LNCaP clone FGC (cell line): ENCODE data around the gene SLC39A6.
"Not testable (repeated sequence)": the region's sequence is repeated elsewhere in the genome, so short reads cannot be mapped to it uniquely, and the experiment has no call there.

Experiments
- DNase-seq: peaks from one replicate; pipeline ENCODE4 v3.0.0-alpha.2; 2011; ENCODE audit warnings: low read depth
- H3K4me3 ChIP-seq: 2 replicates; pipeline ENCODE4 v1.5.1; 2011; ENCODE audit warnings: mild to moderate bottlenecking, low read depth, low read length, control low read depth
- CTCF ChIP-seq: IDR thresholded peaks from 2 replicates; pipeline ENCODE4 v1.5.1; 2012; ENCODE audit warnings: mild to moderate bottlenecking; ENCODE audit not compliant: control insufficient read depth, insufficient read depth; ENCODE audit errors: extremely low read depth

SLC39A6 gene

DNA sequence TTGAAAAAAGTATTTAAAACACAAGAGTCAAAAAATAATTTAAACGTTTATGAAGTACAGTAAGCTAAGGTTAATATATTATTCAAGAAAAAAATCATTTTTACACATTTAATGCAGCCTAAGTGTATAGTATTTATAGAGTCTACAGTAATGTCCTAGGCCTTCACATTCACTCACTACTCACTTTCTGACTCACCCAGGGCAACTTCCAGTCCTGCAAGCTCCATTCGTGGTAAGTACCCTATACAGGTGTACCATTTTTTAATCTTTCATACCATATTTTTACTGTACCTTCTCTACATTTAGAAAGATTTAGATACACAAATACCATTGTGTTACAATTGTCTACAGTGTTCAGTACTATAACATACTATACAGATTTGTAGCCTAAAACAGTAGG lies 40.9 kb downstream of the SLC39A6 start:
- no peak for TF ChIP-seq CTCF
- H3K4me3 ChIP-seq: no peak overlapping the region
- no peak for DNase-seq

- no peak overlapping the region for H3K4me3 ChIP-seq
- no peak for TF ChIP-seq CTCF
- no peak for DNase-seq
Observed at GRCh38 chr18:36086186-36086585, 43.0 kb downstream of the SLC39A6 start.

DNA sequence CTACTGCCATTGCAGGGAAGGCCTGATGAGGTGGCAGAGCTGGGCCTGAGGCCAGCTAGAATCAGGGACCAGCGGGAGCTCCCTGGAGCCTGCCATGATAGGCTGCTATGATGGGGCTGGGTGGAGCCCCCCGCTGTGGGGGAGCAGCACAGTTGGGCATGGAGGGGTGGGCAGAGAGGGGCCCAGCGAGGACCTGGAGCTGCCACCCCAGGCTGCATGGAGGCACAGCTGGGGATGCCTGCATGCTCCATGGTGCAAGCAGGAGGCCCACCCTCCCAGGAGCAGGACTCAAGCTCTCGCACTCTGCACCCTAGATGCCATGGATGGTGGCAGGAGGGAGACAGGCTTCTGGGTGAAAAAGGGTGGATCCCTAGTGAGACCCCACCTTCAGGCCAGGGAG lies 43.9 kb downstream of the SLC39A6 start:
- TF ChIP-seq CTCF: no peak
- H3K4me3 ChIP-seq: no peak overlapping the region
- DNase-seq: no peak

DNA sequence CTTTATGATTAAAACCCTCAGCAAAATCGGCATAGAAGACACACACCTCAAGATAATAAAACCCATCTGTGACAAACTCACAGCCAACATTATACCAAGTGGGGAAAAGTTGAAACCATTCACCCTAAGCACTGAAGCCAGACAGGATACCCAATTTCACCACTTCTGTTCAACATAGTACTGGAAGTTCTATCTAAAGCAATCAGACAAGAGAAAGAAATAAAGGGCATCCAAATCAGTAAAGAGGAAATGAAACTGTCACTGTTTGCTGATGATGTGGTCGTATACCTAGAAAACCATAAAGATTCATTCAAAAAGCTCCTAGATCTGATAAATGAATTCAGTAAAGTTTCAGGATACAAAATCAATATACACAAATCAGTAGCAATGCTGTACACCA lies 45.4 kb downstream of the SLC39A6 start:
- DNase-seq: no peak
- TF ChIP-seq CTCF: no peak

DNA sequence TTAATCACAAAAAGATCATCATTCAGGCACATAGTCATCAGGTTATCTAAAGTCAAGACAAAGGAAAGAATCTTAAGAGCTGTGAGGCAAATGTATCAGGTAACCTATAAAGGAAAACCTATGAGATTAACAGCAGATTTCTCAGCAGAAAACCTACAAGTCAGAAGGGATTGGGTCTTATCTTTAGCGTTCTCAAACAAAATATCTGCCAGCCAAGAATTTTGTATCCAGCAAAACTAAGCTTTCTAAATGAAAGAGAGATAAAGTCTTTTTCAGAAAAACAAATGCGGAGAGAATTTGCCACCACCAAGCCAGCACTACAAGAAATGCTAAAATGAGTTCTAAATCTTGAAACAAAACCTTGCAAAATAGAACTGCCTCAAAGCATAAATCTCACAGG lies 48.0 kb downstream of the SLC39A6 start:
- not testable (repeated sequence) for DNase-seq, H3K4me3 ChIP-seq

More for the DNA sequence above, 45.4 kb downstream of the SLC39A6 start:
- H3K4me3 ChIP-seq: no peak overlapping the region

- H3K4me3 ChIP-seq: no peak overlapping the region
- no peak for DNase-seq
- no peak for TF ChIP-seq CTCF
Observed at GRCh38 chr18:36078751-36079529, 50.2 kb downstream of the SLC39A6 start.

DNA sequence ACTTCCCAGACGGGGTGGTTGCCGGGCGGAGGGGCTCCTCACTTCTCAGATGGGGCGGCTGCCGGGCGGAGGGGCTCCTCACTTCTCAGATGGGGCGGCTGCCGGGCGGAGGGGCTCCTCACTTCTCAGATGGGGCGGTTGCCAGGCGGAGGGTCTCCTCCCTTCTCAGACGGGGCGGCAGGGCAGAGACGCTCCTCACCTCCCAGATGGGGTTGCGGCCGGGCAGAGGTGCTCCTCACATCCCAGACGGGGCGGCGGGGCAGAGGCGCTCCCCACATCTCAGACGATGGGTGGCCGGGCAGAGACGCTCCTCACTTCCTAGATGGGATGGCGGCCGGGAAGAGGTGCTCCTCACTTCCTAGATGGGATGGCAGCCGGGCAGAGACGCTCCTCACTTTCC lies 51.4 kb downstream of the SLC39A6 start:
- H3K4me3 ChIP-seq, DNase-seq: not testable (repeated sequence)

GRCh38 chr18:36075862-36076587 lies 53.1 kb downstream of the SLC39A6 start:
- no peak overlapping the region for H3K4me3 ChIP-seq
- DNase-seq: no peak
- TF ChIP-seq CTCF: no peak
